Common myeloid progenitor, CD34-positive (primary cell): ENCODE results near the gene GMPR.
"Not testable (repeated sequence)": the region's sequence is repeated elsewhere in the genome, so short reads cannot be mapped to it uniquely, and the experiment has no call there.

Experiments
- CTCF ChIA-PET: fragments of 350-600 bp; sonication (Branson Sonifier 250); formaldehyde crosslinking; loops from one replicate; lab custom pipeline; 2021; ENCODE audit warnings: antibody characterized with exemption; lab: Charles Lee
- POLR2A ChIA-PET: fragments of 350-600 bp; sonication (Branson Sonifier 250); formaldehyde crosslinking; loops from one replicate; lab custom pipeline; 2021; ENCODE audit warnings: antibody characterized with exemption; lab: Charles Lee
- DNase-seq, 3 donors: peaks; one replicate each; pipeline versions ENCODE4 v3.0.0 to v3.0.0-alpha.2; 2013
- H3K27ac ChIP-seq, 2 experiments: 1 replicate in 1 of 2; 2 replicates in 1 of 2; pipeline ENCODE4 v1.7.0; 2013; ENCODE audit warnings: inconsistent platforms in 2 of 2, low read length in 2 of 2, mild to moderate bottlenecking in 2 of 2, low read depth in 1 of 2, moderate library complexity in 1 of 2; ENCODE audit not compliant: severe bottlenecking in 2 of 2, insufficient read depth in 1 of 2, poor library complexity in 1 of 2
- H3K27me3 ChIP-seq, 5 experiments: replicated peaks in 2 of 5; 1 replicate in 3 of 5; 2 replicates in 2 of 5; pipeline versions ENCODE4 v1.6.1 to v1.7.0; 2013; ENCODE audit warnings: low read length in 4 of 5, mild to moderate bottlenecking in 2 of 5, moderate library complexity in 2 of 5, inconsistent platforms in 1 of 5; ENCODE audit not compliant: insufficient read depth in 5 of 5, control insufficient read depth in 4 of 5
- H3K36me3 ChIP-seq, 4 experiments: 1 replicate in 2 of 4; 2 replicates in 2 of 4; pipeline versions ENCODE4 v1.6.1 to v1.7.0; 2013; ENCODE audit warnings: low read length in 3 of 4, control low read depth in 1 of 4, mild to moderate bottlenecking in 1 of 4; ENCODE audit not compliant: control insufficient read depth in 4 of 4, insufficient read depth in 4 of 4
- H3K4me1 ChIP-seq, 4 experiments: 1 replicate in 3 of 4; 2 replicates in 1 of 4; pipeline versions ENCODE4 v1.6.1 to v1.7.1; 2013; ENCODE audit warnings: low read length in 3 of 4, mild to moderate bottlenecking in 3 of 4, control low read depth in 1 of 4, inconsistent platforms in 1 of 4, moderate library complexity in 1 of 4; ENCODE audit not compliant: control insufficient read depth in 4 of 4, insufficient read depth in 4 of 4; ENCODE audit errors: control extremely low read depth in 1 of 4
- H3K4me3 ChIP-seq, 7 experiments: 1 replicate in 4 of 7; 2 replicates in 3 of 7; pipeline versions ENCODE4 v1.5.1 to v1.7.0; 2013; ENCODE audit warnings: mild to moderate bottlenecking in 7 of 7, low read length in 6 of 7, moderate library complexity in 6 of 7, inconsistent platforms in 2 of 7, low read depth in 2 of 7, control low read depth in 1 of 7; ENCODE audit not compliant: insufficient read depth in 4 of 7, control insufficient read depth in 1 of 7; ENCODE audit errors: extremely low read depth in 1 of 7
- H3K9me3 ChIP-seq, 5 experiments: 1 replicate in 4 of 5; 2 replicates in 1 of 5; pipeline versions ENCODE4 v1.6.1 to v1.7.1; 2013; ENCODE audit warnings: low read length in 4 of 5, mild to moderate bottlenecking in 2 of 5, inconsistent platforms in 1 of 5, low read depth in 1 of 5, moderate library complexity in 1 of 5; ENCODE audit not compliant: control insufficient read depth in 4 of 5, insufficient read depth in 2 of 5; ENCODE audit errors: control extremely low read depth in 1 of 5
- WGBS: methylation state at CpG from one replicate; pipeline ENCODE4 v1.1.5; 2013; ENCODE audit not compliant: insufficient coverage; 5-methylcytosine and 5-hydroxymethylcytosine counted together

Gene GMPR

DNA sequence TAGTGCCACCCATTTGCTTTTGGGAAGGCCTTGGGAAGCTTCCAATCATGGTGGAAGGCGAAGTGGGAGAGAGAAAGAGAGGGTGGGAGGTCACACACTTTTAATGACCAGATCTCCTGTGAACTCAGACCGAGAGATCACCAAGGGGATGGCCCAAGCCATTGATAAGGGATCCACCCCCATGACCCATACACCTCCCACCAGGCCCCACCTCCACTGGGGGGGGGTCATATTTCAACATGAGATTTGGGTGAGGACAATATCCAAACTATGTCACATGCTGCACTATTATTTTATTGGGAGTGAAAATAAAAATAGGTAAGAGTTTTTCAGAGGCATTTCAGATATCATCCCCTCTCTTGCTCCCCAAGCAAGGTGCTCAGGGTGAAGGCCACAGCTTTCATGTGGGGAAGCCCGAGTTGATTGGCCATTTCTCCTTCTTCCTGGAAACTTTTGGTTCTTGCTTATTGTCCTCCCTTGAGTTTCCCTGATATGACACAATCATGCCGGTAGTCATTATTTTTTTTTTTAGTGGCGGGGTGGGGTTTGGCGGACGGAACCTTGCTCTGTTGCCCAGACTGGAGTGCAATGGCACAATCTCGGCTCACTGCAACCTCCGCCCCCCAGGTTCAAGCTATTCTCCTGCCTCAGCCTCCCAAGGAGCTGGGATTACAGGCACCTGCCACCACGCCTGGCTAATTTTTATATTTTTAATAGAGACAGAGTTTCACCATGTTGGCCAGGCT lies 15.2 kb downstream of the GMPR start:
- WGBS, result 97% methylated on average over 6 of the region's 10 CpGs
- no peak for DNase-seq
- Histone ChIP-seq H3K36me3 (peaks cover 9 to 61% (median 33%) of the 10 kb centered on the region in 4 experiments), H3K4me1 (no peaks in the 10 kb centered on the region), H3K27ac (no peak overlapping the region), H3K27me3 (no peaks in the 10 kb centered on the region), H3K9me3 (no peaks in the 10 kb centered on the region), H3K4me3 (no peak overlapping the region)
- CTCF ChIA-PET, result no interaction called here
- POLR2A ChIA-PET, result no interaction called here

DNA sequence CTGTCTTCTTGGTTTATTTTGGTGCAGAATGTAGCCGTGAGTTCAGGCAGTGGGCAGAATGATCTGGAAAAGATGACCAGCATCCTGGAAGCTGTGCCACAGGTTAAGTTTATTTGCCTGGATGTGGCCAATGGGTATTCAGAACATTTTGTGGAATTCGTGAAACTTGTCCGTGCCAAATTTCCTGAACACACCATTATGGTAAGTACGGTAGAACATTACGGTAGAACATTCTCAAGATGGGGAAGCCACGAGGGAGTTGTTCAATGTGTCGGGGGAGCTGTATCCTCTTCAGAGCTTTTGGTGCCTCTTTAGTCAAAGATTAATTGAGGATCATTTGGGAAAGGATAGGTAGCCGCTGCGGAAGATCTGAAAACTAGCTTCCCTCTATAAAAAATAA lies 16.1 kb downstream of the GMPR start:
- Histone ChIP-seq H3K4me1 (no peaks in the 10 kb centered on the region), H3K27ac (no peak overlapping the region), H3K36me3 (peaks cover 9 to 56% (median 32%) of the 10 kb centered on the region in 4 experiments), H3K27me3 (no peaks in the 10 kb centered on the region), H3K4me3 (no peak overlapping the region), H3K9me3 (no peaks in the 10 kb centered on the region)
- no peak for DNase-seq
- CTCF ChIA-PET, result no interaction called here
- WGBS, result 98% methylated on average over 7 of the region's 9 CpGs
- POLR2A ChIA-PET, result interaction anchor here (0.6 kb wide), 1 partner anchor 12 kb away, joined by 8 read pairs; no protein-coding TSS in a partner anchor

DNA sequence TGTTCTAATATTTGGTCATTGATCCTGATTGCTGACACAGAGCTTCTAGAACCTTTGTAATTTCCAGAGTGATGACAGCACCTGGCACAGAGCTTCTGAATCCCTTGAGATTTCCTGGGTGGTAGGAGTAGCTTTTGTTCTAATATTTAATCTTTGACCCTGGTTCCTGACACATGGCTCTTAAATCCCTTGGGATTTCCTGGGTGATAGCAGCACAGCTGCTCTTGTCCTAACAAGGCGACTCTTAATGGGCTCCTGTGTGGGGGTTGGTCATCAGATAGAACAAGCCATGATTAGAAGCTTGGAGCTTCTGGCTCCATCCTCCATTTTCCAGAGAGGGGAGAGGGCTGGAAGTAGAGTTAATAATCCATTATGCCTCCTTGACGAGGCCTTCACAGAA lies 18.4 kb downstream of the GMPR start:
- Histone ChIP-seq H3K27ac (no peak overlapping the region), H3K4me1 (no peaks in the 10 kb centered on the region), H3K27me3 (no peaks in the 10 kb centered on the region), H3K9me3 (no peaks in the 10 kb centered on the region), H3K4me3 (no peak overlapping the region), H3K36me3 (peaks cover 6 to 39% (median 22%) of the 10 kb centered on the region in 4 experiments)
- 90% methylated on average over 2 of the region's 2 CpGs for WGBS
- no peak for DNase-seq
- ChIA-PET CTCF (interaction anchor here (1.3 kb wide), 1 partner anchor 20 kb away, joined by 4 read pairs; no protein-coding TSS in a partner anchor), POLR2A (interaction anchor here (0.6 kb wide), 1 partner anchor 42 kb away, joined by 3 read pairs; no protein-coding TSS in a partner anchor)

DNA sequence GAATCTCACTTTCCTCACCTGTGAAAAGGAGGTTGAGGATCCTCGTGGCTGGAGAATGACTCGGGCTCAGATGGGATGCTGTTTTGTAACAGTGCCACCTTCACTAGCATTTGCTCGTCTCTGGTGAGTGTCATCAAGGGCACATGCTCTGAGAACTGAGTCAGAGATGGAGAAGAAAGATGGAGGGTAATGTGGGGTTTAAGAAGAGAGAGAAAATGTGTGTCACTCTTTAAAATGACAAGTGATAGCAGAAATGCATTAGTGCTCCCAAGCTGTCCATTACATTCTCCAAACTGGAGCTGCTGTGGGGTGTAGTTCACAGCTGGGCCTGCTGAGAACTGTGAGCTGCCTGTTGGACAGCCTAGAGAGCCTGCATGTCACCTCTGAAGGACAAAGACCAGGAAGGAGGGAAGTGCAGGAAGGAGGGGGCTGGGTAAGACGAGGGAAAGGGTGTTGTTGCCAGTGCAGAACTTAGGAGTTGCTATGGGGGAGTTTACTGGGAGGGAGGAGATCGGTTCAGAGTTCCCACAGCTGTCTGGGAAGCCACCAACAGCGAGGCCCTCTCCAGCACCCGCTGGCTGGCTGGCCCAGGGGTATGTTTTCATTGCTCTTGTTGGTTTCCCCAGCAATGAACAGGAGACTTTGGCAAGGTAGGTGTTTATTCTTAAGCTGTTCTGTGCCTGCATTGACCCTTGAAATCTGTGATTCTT lies 19.8 kb downstream of the GMPR start:
- no peak overlapping the region for H3K27ac ChIP-seq
- H3K4me3 ChIP-seq, result no peak overlapping the region
- ChIA-PET CTCF (interaction anchor here (0.6 to 0.7 kb wide), 2 partner anchors 20 to 55 kb away, joined by 3 to 4 read pairs; partner anchors contain the start of gene GMPR), POLR2A (no interaction called here)
- no peaks in the 10 kb centered on the region for H3K9me3 ChIP-seq
- whole genome bisulfite sequencing, result 93% methylated on average over 4 of the region's 7 CpGs
- no peaks in the 10 kb centered on the region for H3K4me1 ChIP-seq
- no peak for DNase-seq
- H3K36me3 ChIP-seq, result peaks cover 6 to 35% (median 16%) of the 10 kb centered on the region in 4 experiments
- H3K27me3 ChIP-seq, result no peaks in the 10 kb centered on the region

DNA sequence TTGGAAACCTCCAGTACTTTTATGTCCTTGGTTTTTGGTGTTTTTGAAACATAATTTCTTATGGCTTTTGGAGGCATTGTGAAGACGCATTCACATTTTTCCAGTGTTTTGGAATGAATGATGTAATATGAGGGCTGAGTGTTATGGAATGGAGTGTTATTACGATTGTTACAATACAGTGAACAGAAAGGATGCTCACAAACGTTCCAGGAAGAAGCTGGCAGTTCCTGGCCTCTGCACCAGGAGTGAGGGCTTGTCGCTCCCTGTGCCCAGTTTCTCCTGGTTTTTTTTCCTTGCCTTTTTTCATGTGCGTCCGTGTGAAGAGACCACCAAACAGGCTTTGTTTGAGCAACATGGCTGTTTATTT lies 20.3 kb downstream of the GMPR start:
- CTCF ChIA-PET, result interaction anchor here (0.6 to 0.7 kb wide), 2 partner anchors 20 to 54 kb away, joined by 3 to 4 read pairs; partner anchors contain the start of gene GMPR
- Histone ChIP-seq H3K36me3 (peaks cover 6 to 30% (median 16%) of the 10 kb centered on the region in 4 experiments), H3K9me3 (no peaks in the 10 kb centered on the region), H3K4me3 (no peak overlapping the region), H3K27me3 (no peaks in the 10 kb centered on the region), H3K27ac (no peak overlapping the region), H3K4me1 (no peaks in the 10 kb centered on the region)
- POLR2A ChIA-PET, result no interaction called here
- no peak for DNase-seq
- WGBS, result 94% methylated on average over 3 of the region's 6 CpGs

DNA sequence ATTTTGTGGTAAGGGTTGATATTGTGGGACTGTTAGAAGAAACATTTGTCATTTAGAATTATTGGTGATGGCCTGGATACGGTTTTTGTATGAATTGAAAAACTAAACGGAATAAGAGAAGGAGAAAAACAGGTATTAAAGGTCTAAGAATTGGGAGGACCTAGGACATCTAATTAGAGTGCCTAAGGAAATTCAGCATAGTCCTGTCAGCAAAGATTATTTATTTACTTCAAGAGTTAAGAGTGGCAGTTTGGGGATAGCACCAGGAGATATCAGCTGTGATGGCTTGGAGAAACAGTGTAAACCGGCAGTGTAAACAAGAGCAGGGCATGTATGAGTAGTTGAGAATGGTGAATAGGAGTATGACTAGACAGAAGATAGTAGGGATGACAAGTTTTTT lies 21.2 kb downstream of the GMPR start:
- CTCF ChIA-PET, H3K4me3 ChIP-seq, H3K27me3 ChIP-seq, H3K27ac ChIP-seq, DNase-seq, POLR2A ChIA-PET, H3K9me3 ChIP-seq, H3K4me1 ChIP-seq: not testable (repeated sequence)
- H3K36me3 ChIP-seq, result peaks cover 3 to 25% (median 13%) of the 10 kb centered on the region in 4 experiments
- no CpG with 5 or more reads among the region's 3 CpGs for WGBS

DNA sequence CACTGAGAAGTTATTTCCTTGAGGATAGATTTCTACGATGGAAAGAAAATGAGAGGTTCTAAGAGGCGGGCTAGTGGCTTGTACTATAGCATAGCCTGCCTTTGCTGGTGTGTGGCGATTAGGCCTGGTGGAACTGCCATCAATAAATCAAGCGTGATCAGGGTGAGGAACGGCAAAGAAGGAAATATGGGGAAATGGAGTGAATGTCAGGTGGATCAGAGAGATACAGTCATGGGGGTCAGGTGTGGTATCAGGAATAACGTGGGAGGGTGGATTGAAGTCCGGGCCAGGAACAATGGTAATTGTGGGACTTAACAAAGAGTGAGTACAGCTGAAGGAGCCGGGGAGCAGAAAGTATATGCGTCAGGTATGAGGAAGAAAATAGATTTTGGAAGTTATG lies 22.2 kb downstream of the GMPR start:
- WGBS, result no CpG with 5 or more reads among the region's 9 CpGs
- H3K9me3 ChIP-seq, POLR2A ChIA-PET, DNase-seq, CTCF ChIA-PET, H3K4me1 ChIP-seq, H3K4me3 ChIP-seq, H3K27me3 ChIP-seq, H3K27ac ChIP-seq: not testable (repeated sequence)
- H3K36me3 ChIP-seq, result peaks cover 0 to 18% (median 9%) of the 10 kb centered on the region in 4 experiments
